ENCODE results near the gene LACTBL1.

LACTBL1 gene

DNA sequence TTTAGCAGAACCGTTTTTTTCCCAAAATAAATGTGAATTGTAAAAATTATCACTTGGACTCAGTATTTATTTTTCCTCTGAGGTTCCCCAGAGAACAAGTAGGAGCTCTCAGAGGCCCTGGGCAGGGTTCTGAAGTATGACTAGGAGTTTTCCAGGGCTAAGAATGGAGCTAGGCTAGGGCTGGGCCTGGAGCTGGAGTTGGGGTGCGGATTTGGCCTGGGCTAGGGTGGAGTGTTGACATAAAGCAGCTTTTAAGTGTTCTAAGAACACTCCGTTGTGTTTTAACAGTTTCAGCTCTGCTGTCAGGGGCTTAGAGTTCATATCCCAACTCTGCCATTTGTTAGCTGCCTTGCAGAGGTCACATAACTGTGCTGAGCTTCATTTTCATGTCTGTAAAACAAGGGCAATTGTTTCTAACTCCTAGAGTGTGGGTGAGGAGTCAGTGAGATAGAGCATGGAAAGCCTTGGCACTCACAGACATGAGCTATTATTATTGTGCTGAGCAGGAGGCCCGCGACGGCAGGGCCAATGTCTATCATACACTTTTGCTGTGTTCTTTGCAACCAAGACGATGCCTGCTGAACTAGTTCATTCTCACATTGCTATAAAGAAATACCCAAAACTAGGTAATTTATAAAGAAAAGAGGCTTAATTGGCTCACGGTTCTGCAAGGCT, 51.1 kb downstream of the LACTBL1 start:
- DNase-seq: no peak
- Histone ChIP-seq H3K27me3 (replicated peaks; ENCODE audit: insufficient read depth, low read length) (peaks cover 85% of the 10 kb centered on the region), H4K20me1 (ENCODE audit: insufficient read depth, low read length) (no peaks in the 10 kb centered on the region)

GRCh38 chr1:22920734-22921451, 51.8 kb downstream of the LACTBL1 start:
- Histone ChIP-seq H2AFZ (ENCODE audit: low read length) (no peak overlapping the region), H4K20me1 (ENCODE audit: insufficient read depth, low read length) (no peaks in the 10 kb centered on the region), H3K36me3 (replicated peaks; ENCODE audit: insufficient read depth, low read length) (no peaks in the 10 kb centered on the region), H3K79me2 (ENCODE audit: low read length) (no peaks in the 10 kb centered on the region), H3K27ac (ENCODE audit: low read length) (no peak overlapping the region), H3K9me3 (replicated peaks; ENCODE audit: insufficient read depth, low read length) (no peaks in the 10 kb centered on the region), H3K27me3 (replicated peaks; ENCODE audit: insufficient read depth, low read length) (peaks cover 84% of the 10 kb centered on the region), H3F3A (ENCODE audit: insufficient read depth, low read length) (no peaks in the 10 kb centered on the region), H3K4me1 (ENCODE audit: low read length) (no peaks in the 10 kb centered on the region), H3K9me2 (replicated peaks; ENCODE audit: insufficient read depth, low read length) (no peaks in the 10 kb centered on the region), H3K4me3 (ENCODE audit: low read length) (no peak overlapping the region), H3K4me2 (ENCODE audit: low read depth, low read length) (no peak overlapping the region), H3K9ac (ENCODE audit: low read length) (no peak overlapping the region)
- no peak for DNase-seq
- TF ChIP-seq EZH2phosphoT487 (IDR thresholded peaks at IDR 0.05; ENCODE audit: low read length): no peak
- TF ChIP-seq CTCF (IDR thresholded peaks at IDR 0.05; ENCODE audit: low read length): no peak
- no peak for TF ChIP-seq EZH2 (optimal IDR thresholded peaks at IDR 0.05; ENCODE audit: low read depth, low read length)

More for the DNA sequence above, 51.1 kb downstream of the LACTBL1 start:
- TF ChIP-seq EZH2 (optimal IDR thresholded peaks at IDR 0.05; ENCODE audit: low read depth, low read length) (no peak), EZH2phosphoT487 (IDR thresholded peaks at IDR 0.05; ENCODE audit: low read length) (no peak), CTCF (IDR thresholded peaks at IDR 0.05; ENCODE audit: low read length) (no peak)
- H3K9me3 ChIP-seq (replicated peaks; ENCODE audit: insufficient read depth, low read length): no peaks in the 10 kb centered on the region
- no peaks in the 10 kb centered on the region for H3K79me2 ChIP-seq (ENCODE audit: low read length)
- H3K4me2 ChIP-seq (ENCODE audit: low read depth, low read length): no peak overlapping the region
- no peaks in the 10 kb centered on the region for H3K36me3 ChIP-seq (replicated peaks; ENCODE audit: insufficient read depth, low read length)
- no peak overlapping the region for H3K4me3 ChIP-seq (ENCODE audit: low read length)
- no peaks in the 10 kb centered on the region for H3K9me2 ChIP-seq (replicated peaks; ENCODE audit: insufficient read depth, low read length)
- no peak overlapping the region for H2AFZ ChIP-seq (ENCODE audit: low read length)
- H3K27ac ChIP-seq (ENCODE audit: low read length): no peak overlapping the region
- H3K4me1 ChIP-seq (ENCODE audit: low read length): no peaks in the 10 kb centered on the region
- H3K9ac ChIP-seq (ENCODE audit: low read length): no peak overlapping the region
- no peaks in the 10 kb centered on the region for H3F3A ChIP-seq (ENCODE audit: insufficient read depth, low read length)

DNA sequence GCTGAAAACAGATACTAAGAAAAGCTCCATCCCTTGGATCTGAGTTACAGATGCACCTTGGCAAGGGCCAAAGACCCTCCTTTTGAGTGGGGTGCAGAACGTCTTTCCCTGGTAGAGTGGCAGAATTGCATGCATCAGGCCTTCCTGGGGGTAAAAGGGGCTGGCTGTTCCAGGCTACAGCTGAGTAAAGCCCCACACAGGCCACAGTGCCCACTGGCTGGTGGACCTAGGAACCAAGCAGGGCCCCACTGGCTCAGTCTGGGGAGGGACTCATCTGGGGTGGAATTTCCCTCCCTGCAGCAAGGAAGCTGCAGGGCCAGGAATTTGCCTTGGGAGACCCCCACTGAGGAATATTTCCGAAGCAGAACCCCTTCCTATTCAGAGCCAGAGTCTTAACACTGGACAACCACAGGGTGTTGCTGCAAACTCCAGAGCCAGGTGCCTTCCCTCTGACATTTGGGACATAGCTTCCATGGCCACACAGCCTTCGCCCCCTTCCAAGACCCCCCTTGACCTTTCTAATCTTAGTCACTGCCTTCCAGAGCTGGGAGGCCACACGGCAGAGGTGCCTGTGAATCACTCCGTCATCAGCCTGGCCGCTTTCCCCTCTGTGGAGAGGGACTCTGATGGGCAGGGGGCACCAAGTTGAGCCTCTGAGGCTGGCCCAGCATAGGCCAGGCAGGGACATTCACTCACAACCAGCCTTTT, 52.5 kb downstream of the LACTBL1 start:
- H3K4me1 ChIP-seq (ENCODE audit: low read length): no peaks in the 10 kb centered on the region
- no peak overlapping the region for H3K27ac ChIP-seq (ENCODE audit: low read length)
- DNase-seq: no peak
- no peak overlapping the region for H3K4me3 ChIP-seq (ENCODE audit: low read length)
- no peak overlapping the region for H3K4me2 ChIP-seq (ENCODE audit: low read depth, low read length)
- TF ChIP-seq CTCF (IDR thresholded peaks at IDR 0.05; ENCODE audit: low read length): no peak
- no peak for TF ChIP-seq EZH2phosphoT487 (IDR thresholded peaks at IDR 0.05; ENCODE audit: low read length)
- TF ChIP-seq EZH2 (optimal IDR thresholded peaks at IDR 0.05; ENCODE audit: low read depth, low read length): no peak
- no peaks in the 10 kb centered on the region for H3K36me3 ChIP-seq (replicated peaks; ENCODE audit: insufficient read depth, low read length)
- no peak overlapping the region for H3K9ac ChIP-seq (ENCODE audit: low read length)
- no peaks in the 10 kb centered on the region for H3K9me2 ChIP-seq (replicated peaks; ENCODE audit: insufficient read depth, low read length)
- H2AFZ ChIP-seq (ENCODE audit: low read length): no peak overlapping the region
- H3F3A ChIP-seq (ENCODE audit: insufficient read depth, low read length): no peaks in the 10 kb centered on the region
- H3K9me3 ChIP-seq (replicated peaks; ENCODE audit: insufficient read depth, low read length): no peaks in the 10 kb centered on the region
- no peaks in the 10 kb centered on the region for H3K79me2 ChIP-seq (ENCODE audit: low read length)
- no peaks in the 10 kb centered on the region for H4K20me1 ChIP-seq (ENCODE audit: insufficient read depth, low read length)
- peaks cover 84% of the 10 kb centered on the region for H3K27me3 ChIP-seq (replicated peaks; ENCODE audit: insufficient read depth, low read length)

All from MM.1S (cell line).